ENCODE measurements around the gene RNU6-7. TPM values are rescaled to one million over a fixed set of nuclear protein-coding genes. Genes with fewer than 3 reads are reported as not detected.

RNU6-7 gene
- not detected for total RNA-seq
- total RNA-seq (2013) = not detected
- total RNA-seq = 0 to 0.42 (median 0.11) reads per million in 29 experiments

GRCh38 chr14:32201816-32202490 is at the start of gene RNU6-7:
Gene RNU6-7, plus strand, starts transcription at chr14:32202045.
- Histone ChIP-seq H3K36me3 (ENCODE audit: control insufficient read depth in 2 of 2, extremely low read depth in 1 of 2, insufficient read depth in 1 of 2, low read length in 1 of 2) (no peaks in the 10 kb centered on the region), H3K9me3 (no peaks in the 10 kb centered on the region), H3K27me3 (replicated peaks in 1 of 2; ENCODE audit: control insufficient read depth in 2 of 2, extremely low read depth in 1 of 2, insufficient read depth in 2 of 2, low read length in 1 of 2) (peaks cover 0 to 3% of the 10 kb centered on the region in 2 experiments), H3K4me1 (ENCODE audit: control insufficient read depth in 1 of 2, extremely low read depth in 1 of 2, insufficient read depth in 2 of 2, low read length in 2 of 2) (peaks cover 10 to 25% of the 10 kb centered on the region in 2 experiments), H3K27ac (ENCODE audit: low read length) (peak within 1 kb of the TSS; percentile 96), H3K4me3 (ENCODE audit: control insufficient read depth in 1 of 2, extremely low read depth in 1 of 2, low read length in 1 of 2) (peak within 1 kb of the TSS; percentile 85 to 98)
- peak in 28 of 35 experiments; percentile 5 to 67 (median 32) for DNase-seq
- H3K27me3 Mint-ChIP-seq = no peaks in the 10 kb centered on the region
- ChIA-PET POLR2A (no interaction called here), CTCF (interaction anchor here in 1 of 2 donors (1.6 kb wide), 1 partner anchor 53 kb away, joined by 3 read pairs; no protein-coding TSS in a partner anchor)
- no peaks in the 10 kb centered on the region for H3K9me3 Mint-ChIP-seq
- peak within 1 kb of the TSS; percentile 86 to 93 (median 86) for H3K4me3 Mint-ChIP-seq
- peak within 1 kb of the TSS; percentile 99 to 100 for H3K27ac Mint-ChIP-seq
- peak in 3 of 4 experiments; percentile 1 to 23 (median 3) for ATAC-seq (replicated peaks in 1 of 4)
- peaks cover 29 to 50% (median 38%) of the 10 kb centered on the region in 3 donors for H3K4me1 Mint-ChIP-seq
- 2% methylated on average over 37 of the region's 40 CpGs for WGBS (ENCODE audit: insufficient coverage)
- H3K36me3 Mint-ChIP-seq = no peaks in the 10 kb centered on the region

- no peak overlapping the region for H3K4me3 ChIP-seq (ENCODE audit: control insufficient read depth in 1 of 2, extremely low read depth in 1 of 2, low read length in 1 of 2)
- H3K9me3 ChIP-seq = peaks cover 2% of the 10 kb centered on the region
- WGBS (ENCODE audit: insufficient coverage) = no CpG with 5 or more reads among the region's 2 CpGs
- ATAC-seq (replicated peaks in 1 of 4) (no peak), DNase-seq (no peak)
- Mint-ChIP-seq H3K4me3 (no peak overlapping the region), H3K4me1 (no peaks in the 10 kb centered on the region), H3K27ac (no peak overlapping the region), H3K36me3 (no peaks in the 10 kb centered on the region), H3K27me3 (no peaks in the 10 kb centered on the region), H3K9me3 (peaks cover 2 to 13% (median 5%) of the 10 kb centered on the region in 3 donors)
- no peaks in the 10 kb centered on the region for H3K27me3 ChIP-seq (replicated peaks in 1 of 2; ENCODE audit: control insufficient read depth in 2 of 2, extremely low read depth in 1 of 2, insufficient read depth in 2 of 2, low read length in 1 of 2)
- no peaks in the 10 kb centered on the region for H3K36me3 ChIP-seq (ENCODE audit: control insufficient read depth in 2 of 2, extremely low read depth in 1 of 2, insufficient read depth in 1 of 2, low read length in 1 of 2)
- H3K4me1 ChIP-seq (ENCODE audit: control insufficient read depth in 1 of 2, extremely low read depth in 1 of 2, insufficient read depth in 2 of 2, low read length in 2 of 2) = no peaks in the 10 kb centered on the region
- POLR2A ChIA-PET = no interaction called here
- H3K27ac ChIP-seq (ENCODE audit: low read length) = no peak overlapping the region
- CTCF ChIA-PET = no interaction called here
These were observed 35.8 kb upstream of the RNU6-7 start for GRCh38 chr14:32166029-32166428.

GRCh38 chr14:32166924-32167323 is 34.9 kb upstream of the RNU6-7 start:
- Histone ChIP-seq H3K27ac (ENCODE audit: low read length) (no peak overlapping the region), H3K36me3 (ENCODE audit: control insufficient read depth in 2 of 2, extremely low read depth in 1 of 2, insufficient read depth in 1 of 2, low read length in 1 of 2) (no peaks in the 10 kb centered on the region), H3K9me3 (no peaks in the 10 kb centered on the region), H3K27me3 (replicated peaks in 1 of 2; ENCODE audit: control insufficient read depth in 2 of 2, extremely low read depth in 1 of 2, insufficient read depth in 2 of 2, low read length in 1 of 2) (no peaks in the 10 kb centered on the region), H3K4me1 (ENCODE audit: control insufficient read depth in 1 of 2, extremely low read depth in 1 of 2, insufficient read depth in 2 of 2, low read length in 2 of 2) (no peaks in the 10 kb centered on the region), H3K4me3 (ENCODE audit: control insufficient read depth in 1 of 2, extremely low read depth in 1 of 2, low read length in 1 of 2) (no peak overlapping the region)
- Mint-ChIP-seq H3K27me3 (no peaks in the 10 kb centered on the region), H3K4me3 (no peak overlapping the region), H3K27ac (no peak overlapping the region), H3K4me1 (no peaks in the 10 kb centered on the region), H3K9me3 (peaks cover 0 to 7% (median 0%) of the 10 kb centered on the region in 3 donors), H3K36me3 (no peaks in the 10 kb centered on the region)
- ATAC-seq (replicated peaks in 1 of 4) (no peak), DNase-seq (no peak)
- ChIA-PET POLR2A (no interaction called here), CTCF (no interaction called here)
- no CpG with 5 or more reads among the region's 1 CpG for WGBS (ENCODE audit: insufficient coverage)

- Histone ChIP-seq H3K27ac (ENCODE audit: low read length) (no peak overlapping the region), H3K4me3 (ENCODE audit: control insufficient read depth in 1 of 2, extremely low read depth in 1 of 2, low read length in 1 of 2) (no peak overlapping the region), H3K4me1 (ENCODE audit: control insufficient read depth in 1 of 2, extremely low read depth in 1 of 2, insufficient read depth in 2 of 2, low read length in 2 of 2) (no peaks in the 10 kb centered on the region), H3K9me3 (no peaks in the 10 kb centered on the region), H3K36me3 (ENCODE audit: control insufficient read depth in 2 of 2, extremely low read depth in 1 of 2, insufficient read depth in 1 of 2, low read length in 1 of 2) (no peaks in the 10 kb centered on the region), H3K27me3 (replicated peaks in 1 of 2; ENCODE audit: control insufficient read depth in 2 of 2, extremely low read depth in 1 of 2, insufficient read depth in 2 of 2, low read length in 1 of 2) (no peaks in the 10 kb centered on the region)
- H3K9me3 Mint-ChIP-seq = no peaks in the 10 kb centered on the region
- H3K27ac Mint-ChIP-seq = no peak overlapping the region
- ChIA-PET POLR2A (no interaction called here), CTCF (no interaction called here)
- ATAC-seq (replicated peaks in 1 of 4) (no peak), DNase-seq (no peak)
- 92% methylated on average over 3 of the region's 3 CpGs for WGBS (ENCODE audit: insufficient coverage)
- H3K36me3 Mint-ChIP-seq = no peaks in the 10 kb centered on the region
- no peak overlapping the region for H3K4me3 Mint-ChIP-seq
- H3K4me1 Mint-ChIP-seq = no peaks in the 10 kb centered on the region
- no peaks in the 10 kb centered on the region for H3K27me3 Mint-ChIP-seq
These were observed 33.9 kb upstream of the RNU6-7 start for GRCh38 chr14:32167907-32168306.

GRCh38 chr14:32169191-32169590 is 32.7 kb upstream of the RNU6-7 start:
- no peak overlapping the region for H3K27ac Mint-ChIP-seq
- ChIA-PET CTCF (interaction anchor here in 1 of 2 donors (1.0 kb wide), 1 partner anchor 15 kb away, joined by 3 read pairs; no protein-coding TSS in a partner anchor), POLR2A (no interaction called here)
- Histone ChIP-seq H3K27me3 (replicated peaks in 1 of 2; ENCODE audit: control insufficient read depth in 2 of 2, extremely low read depth in 1 of 2, insufficient read depth in 2 of 2, low read length in 1 of 2) (no peaks in the 10 kb centered on the region), H3K4me1 (ENCODE audit: control insufficient read depth in 1 of 2, extremely low read depth in 1 of 2, insufficient read depth in 2 of 2, low read length in 2 of 2) (no peaks in the 10 kb centered on the region), H3K9me3 (no peaks in the 10 kb centered on the region), H3K4me3 (ENCODE audit: control insufficient read depth in 1 of 2, extremely low read depth in 1 of 2, low read length in 1 of 2) (no peak overlapping the region), H3K36me3 (ENCODE audit: control insufficient read depth in 2 of 2, extremely low read depth in 1 of 2, insufficient read depth in 1 of 2, low read length in 1 of 2) (no peaks in the 10 kb centered on the region), H3K27ac (ENCODE audit: low read length) (no peak overlapping the region)
- DNase-seq (no peak), ATAC-seq (replicated peaks in 1 of 4) (no peak)
- WGBS (ENCODE audit: insufficient coverage) = 13% methylated on average over 2 of the region's 3 CpGs
- no peak overlapping the region for H3K4me3 Mint-ChIP-seq
- no peaks in the 10 kb centered on the region for H3K27me3 Mint-ChIP-seq
- no peaks in the 10 kb centered on the region for H3K9me3 Mint-ChIP-seq
- H3K36me3 Mint-ChIP-seq = no peaks in the 10 kb centered on the region
- H3K4me1 Mint-ChIP-seq = no peaks in the 10 kb centered on the region

GRCh38 chr14:32171469-32171868 is 30.4 kb upstream of the RNU6-7 start:
- no peaks in the 10 kb centered on the region for H3K4me1 Mint-ChIP-seq
- H3K27me3 Mint-ChIP-seq = no peaks in the 10 kb centered on the region
- Histone ChIP-seq H3K36me3 (ENCODE audit: control insufficient read depth in 2 of 2, extremely low read depth in 1 of 2, insufficient read depth in 1 of 2, low read length in 1 of 2) (no peaks in the 10 kb centered on the region), H3K4me1 (ENCODE audit: control insufficient read depth in 1 of 2, extremely low read depth in 1 of 2, insufficient read depth in 2 of 2, low read length in 2 of 2) (no peaks in the 10 kb centered on the region), H3K9me3 (no peaks in the 10 kb centered on the region), H3K27ac (ENCODE audit: low read length) (no peak overlapping the region), H3K27me3 (replicated peaks in 1 of 2; ENCODE audit: control insufficient read depth in 2 of 2, extremely low read depth in 1 of 2, insufficient read depth in 2 of 2, low read length in 1 of 2) (no peaks in the 10 kb centered on the region), H3K4me3 (ENCODE audit: control insufficient read depth in 1 of 2, extremely low read depth in 1 of 2, low read length in 1 of 2) (no peak overlapping the region)
- H3K9me3 Mint-ChIP-seq = no peaks in the 10 kb centered on the region
- no peak overlapping the region for H3K27ac Mint-ChIP-seq
- no peaks in the 10 kb centered on the region for H3K36me3 Mint-ChIP-seq
- ChIA-PET POLR2A (no interaction called here), CTCF (no interaction called here)
- no peak overlapping the region for H3K4me3 Mint-ChIP-seq
- no CpG with 5 or more reads among the region's 5 CpGs for WGBS (ENCODE audit: insufficient coverage)
- no peak for DNase-seq
- ATAC-seq (replicated peaks in 1 of 4) = no peak
